Measurements from ENCODE around the gene SETBP1.
A peak's percentile ranks its signal among the peaks of the same experiment; 100 is the strongest.
"Not testable (repeated sequence)": the region's sequence is repeated elsewhere in the genome, so short reads cannot be mapped to it uniquely, and the experiment has no call there.

The SETBP1 gene

DNA sequence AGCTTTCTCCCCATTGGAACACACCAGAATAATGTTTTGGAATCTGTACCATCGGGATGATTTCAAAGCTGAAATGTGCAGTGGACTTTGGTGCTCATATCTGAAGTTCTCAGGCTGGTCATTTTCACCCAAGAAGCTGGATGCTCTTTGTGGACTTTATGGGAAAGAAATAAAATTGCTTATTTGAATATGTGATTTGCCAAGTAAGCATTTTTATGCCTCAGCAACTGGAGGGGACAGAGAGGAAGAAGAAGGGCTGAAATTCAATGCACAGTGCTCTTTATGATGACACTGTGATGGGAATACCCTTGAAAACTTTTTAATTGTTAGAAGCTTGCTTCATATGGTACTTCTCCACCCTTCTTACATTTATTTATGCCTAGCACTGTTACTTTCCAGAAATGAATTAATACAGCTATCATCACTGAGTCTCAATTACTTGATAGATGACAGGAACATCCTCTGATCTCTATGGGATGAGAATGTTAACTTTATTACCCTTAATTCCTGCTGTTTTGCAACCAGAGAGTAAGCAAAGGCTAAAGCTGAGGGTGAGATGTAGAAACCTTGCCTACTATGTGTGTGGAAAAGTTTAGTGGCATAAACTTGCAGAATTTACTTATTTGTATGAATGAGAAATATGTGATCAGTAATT lies 23.6 kb downstream of the SETBP1 start:
- DNase-seq (ENCODE audit: low read depth), result no peak

DNA sequence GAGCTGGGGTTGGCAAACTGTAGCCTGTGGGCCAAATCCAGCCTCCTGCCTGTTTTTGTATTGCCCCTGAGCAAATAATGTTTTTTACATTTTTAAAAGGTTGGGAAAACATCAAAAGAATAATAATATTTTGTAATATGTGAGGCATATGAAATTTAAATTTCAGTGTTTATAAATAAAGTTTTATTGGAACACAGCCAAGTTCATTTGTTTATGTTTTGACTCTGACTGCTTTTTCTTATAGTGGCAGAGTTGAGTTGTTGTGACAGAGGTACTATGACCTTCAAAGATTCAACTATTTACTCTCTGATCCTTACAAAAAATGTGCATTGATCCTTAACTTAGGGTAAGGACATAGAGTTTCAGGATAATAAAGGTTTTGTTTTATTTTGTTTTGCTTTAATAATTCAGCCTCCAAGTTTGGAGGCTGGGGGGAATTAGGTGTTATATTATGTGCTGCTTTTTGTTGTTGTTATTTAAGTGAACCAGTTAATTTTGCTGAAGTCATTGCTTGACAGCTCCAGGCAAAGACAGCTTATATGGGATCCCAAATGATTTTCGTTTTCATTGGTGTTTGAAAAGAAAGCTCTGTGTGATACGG lies 24.5 kb downstream of the SETBP1 start:
- DNase-seq (ENCODE audit: low read depth), result no peak

GRCh38 chr18:44708451-44709083 lies 27.9 kb downstream of the SETBP1 start:
- DNase-seq (ENCODE audit: low read depth), result no peak

GRCh38 chr18:44709307-44710126 lies 28.8 kb downstream of the SETBP1 start:
- no peak for DNase-seq (ENCODE audit: low read depth)

DNA sequence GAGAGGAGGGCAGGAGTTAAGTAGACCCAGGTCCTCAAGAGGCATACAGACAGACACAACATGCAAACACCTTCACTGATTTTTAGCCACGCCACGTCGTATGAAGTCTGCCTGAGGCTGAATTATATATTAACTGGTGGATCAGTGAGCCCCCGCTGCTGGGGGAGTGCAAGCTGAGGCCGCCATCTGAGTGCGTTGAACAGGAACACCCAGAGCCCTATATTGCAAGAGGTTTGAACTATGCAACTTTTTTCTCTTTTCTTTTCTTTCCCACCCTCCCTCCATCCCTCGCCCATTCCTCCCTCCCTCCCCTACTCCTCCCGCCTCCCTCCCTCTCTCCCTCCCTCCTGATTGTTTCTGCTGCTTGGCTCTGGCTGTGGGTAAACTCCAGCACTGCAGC lies 30.2 kb downstream of the SETBP1 start:
- no peak for DNase-seq (ENCODE audit: low read depth)

DNA sequence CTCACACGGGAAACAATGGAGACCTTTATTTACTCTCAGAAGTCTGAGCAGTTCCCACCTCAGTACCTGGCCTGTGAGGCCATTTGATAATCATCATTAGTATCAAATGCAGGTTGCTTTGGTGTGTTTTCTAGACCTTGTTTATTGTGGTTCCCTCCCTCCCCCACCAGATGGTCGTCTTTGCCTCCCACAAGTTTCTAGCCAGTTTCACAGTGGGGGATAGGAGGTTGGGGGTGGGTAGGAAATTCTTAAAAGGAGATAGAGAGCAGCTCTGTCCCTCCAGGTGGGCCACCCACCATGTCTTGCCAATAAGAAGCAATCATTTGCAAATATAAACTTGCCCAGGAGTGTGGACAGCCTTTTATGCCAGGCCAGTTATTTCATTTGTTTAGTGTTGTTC lies 31.3 kb downstream of the SETBP1 start:
- DNase-seq (ENCODE audit: low read depth), result no peak

- DNase-seq (ENCODE audit: low read depth), result no peak
These were observed 32.7 kb downstream of the SETBP1 start for GRCh38 chr18:44713435-44713834.

- no peak for DNase-seq (ENCODE audit: low read depth)
These were observed 33.7 kb downstream of the SETBP1 start for GRCh38 chr18:44714376-44714775.

DNA sequence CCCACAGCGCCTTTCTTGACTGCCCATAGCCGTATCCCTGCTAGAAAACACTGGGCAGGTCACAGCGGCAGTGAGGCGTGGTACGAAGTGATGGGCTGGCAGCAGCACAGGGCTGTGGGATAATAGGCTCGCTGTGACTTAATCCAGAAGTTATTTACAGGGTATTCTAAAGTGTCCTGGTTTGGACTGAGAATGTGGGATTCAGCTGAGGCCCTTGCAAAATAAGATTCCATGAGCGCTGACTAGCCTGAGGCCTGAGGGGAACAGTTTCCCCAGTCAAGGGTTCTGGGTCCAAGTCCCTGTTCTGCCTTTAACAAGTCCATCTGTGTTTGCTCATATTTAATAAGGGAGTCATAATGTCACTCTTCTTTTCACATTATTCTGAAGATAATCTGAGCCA lies 34.6 kb downstream of the SETBP1 start:
- no peak for DNase-seq (ENCODE audit: low read depth)

- no peak for DNase-seq (ENCODE audit: low read depth)
These were observed 35.2 kb downstream of the SETBP1 start for GRCh38 chr18:44715842-44716241.

- no peak for DNase-seq (ENCODE audit: low read depth)
These were observed 36.0 kb downstream of the SETBP1 start for GRCh38 chr18:44716697-44717163.

DNA sequence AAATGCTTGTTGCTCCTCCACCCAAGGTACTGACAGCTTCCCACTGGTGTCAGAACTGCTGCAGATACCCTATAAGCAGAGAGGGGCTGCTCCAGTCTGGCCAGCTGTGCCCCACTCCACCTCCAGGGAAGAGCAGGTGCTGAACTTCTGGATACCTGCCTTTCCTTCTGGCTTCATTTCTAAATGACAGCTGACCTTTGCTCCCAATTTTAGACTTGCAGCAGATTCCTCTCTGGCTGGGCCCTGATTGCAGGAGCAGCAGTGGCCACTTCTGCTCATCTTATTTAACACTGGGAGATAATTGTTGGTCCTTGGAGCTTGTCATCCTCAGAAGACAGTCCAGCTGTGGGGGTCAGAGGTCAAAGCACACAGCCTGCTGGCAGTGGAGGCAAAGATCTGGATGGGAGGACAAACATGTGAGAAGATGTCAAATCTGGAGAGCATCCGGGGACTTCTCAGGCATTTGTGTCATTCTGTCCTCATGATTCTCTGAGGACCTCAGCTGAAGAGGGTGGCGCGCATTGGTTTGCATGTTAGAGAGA lies 38.9 kb downstream of the SETBP1 start:
- no peak for DNase-seq (ENCODE audit: low read depth)

- not testable (repeated sequence) for DNase-seq (ENCODE audit: low read depth)
These were observed 41.1 kb downstream of the SETBP1 start for GRCh38 chr18:44721748-44722147.

GRCh38 chr18:44723411-44723810 lies 42.7 kb downstream of the SETBP1 start:
- no peak for DNase-seq (ENCODE audit: low read depth)

DNA sequence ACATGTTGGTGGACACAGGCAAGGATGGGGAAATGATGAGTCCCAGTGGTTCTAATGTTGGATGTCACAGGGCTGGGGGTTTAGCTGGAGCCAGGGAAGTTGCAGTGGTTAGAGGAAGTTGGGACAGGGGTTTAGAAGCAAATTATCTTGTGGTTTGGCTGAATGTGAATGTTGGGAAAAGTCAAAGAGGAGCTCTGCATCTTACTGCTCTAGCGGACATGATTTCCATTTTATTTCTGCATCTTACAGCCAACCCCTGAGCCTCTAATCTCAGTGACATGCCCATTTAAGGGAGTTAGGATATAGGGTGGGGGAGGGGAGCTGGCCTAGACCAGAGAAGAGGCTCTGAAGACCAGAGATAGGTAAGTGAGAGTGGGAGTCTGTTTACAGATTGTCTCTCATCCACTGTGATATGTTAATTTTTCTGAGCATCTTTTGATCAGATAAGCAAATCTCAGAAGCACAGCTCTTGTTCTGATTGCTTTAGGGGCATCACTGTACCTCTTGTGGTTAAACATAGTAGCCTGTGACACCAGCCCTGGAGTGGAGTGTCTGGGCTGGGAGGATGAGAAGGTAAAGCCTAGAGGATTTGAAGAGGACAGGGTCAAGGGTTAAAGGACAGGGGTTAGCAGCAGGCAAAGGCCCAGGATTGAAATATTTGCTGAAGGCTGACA lies 43.6 kb downstream of the SETBP1 start:
- DNase-seq (ENCODE audit: low read depth), result no peak

DNA sequence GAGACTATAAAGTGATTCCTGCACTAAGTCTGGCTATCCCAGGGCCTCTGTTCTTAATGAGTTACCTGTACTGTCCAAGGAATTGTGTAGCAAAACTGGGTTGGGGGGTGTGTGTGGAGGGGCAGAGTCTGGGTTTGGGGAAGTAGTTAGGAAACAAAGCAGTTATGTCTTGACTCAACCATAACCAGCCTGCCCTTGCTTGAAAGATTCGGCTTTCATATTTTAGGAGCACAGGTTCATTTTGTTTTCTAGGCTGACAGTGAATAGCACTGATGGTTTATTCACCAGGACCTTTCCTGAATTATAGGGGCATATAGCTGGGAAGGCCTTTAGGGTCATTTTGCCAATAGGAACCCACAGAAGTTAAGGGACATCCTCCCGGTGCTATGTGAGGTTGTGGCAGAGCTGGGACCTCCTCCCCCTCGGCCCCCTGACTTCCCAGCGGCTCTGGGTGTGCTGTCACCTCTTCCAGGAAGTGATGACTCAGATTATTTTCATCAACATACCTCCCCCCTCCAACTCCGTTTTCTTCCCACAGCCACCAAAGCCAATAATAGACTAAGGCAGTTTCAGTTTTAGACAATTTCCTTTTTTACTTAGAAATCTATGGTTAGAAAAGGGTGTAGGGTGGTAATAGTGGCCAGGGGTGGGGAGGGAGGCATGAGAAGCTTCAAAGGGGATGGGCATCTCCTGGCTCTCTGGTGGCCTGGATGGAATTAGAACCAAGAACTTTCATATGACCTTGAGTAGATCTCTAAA lies 44.8 kb downstream of the SETBP1 start:
- DNase-seq (ENCODE audit: low read depth), result peak; percentile 62

DNA sequence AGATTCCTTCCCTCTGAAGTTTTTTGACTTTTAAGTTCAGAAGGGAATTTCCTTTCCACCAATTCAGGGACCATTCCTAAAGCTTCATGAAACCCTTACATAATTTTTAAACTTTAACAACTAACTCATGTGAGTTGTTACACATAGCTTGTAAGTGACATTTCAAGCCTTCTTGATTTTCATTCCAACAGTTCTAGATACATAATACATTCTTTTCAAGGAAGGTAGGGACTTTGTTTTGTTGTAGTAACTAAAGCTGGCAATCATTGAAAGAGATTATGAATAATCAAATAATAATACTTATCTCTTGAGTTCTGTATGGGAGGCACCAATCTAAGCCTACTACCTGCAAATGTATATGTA lies 45.4 kb downstream of the SETBP1 start:
- no peak for DNase-seq (ENCODE audit: low read depth)

GRCh38 chr18:44727291-44727690 lies 46.6 kb downstream of the SETBP1 start:
- DNase-seq (ENCODE audit: low read depth), result no peak

DNA sequence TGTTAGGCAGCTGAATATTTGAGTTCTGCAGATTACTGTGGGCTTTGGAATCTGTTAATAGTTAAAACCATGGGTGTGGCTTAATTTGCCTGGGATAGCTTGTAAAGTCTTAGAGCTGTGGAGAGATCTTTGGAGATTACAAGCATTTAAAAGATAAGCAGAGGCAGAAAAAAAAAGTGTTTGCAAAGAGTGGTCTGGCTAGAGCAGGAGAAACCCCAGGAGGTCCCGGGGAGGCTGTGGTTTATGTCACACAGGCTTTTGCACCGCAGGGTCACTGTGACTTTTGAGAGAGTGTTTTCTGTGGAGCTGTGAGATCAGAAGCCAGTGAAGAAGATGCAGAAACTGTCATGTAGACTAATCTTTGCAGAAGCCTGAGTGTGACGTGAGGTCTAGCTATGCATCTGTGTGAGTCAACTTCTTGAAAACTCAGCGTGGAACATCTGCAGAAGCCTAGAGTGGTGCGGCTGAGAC lies 49.0 kb downstream of the SETBP1 start:
- no peak for DNase-seq (ENCODE audit: low read depth)

DNA sequence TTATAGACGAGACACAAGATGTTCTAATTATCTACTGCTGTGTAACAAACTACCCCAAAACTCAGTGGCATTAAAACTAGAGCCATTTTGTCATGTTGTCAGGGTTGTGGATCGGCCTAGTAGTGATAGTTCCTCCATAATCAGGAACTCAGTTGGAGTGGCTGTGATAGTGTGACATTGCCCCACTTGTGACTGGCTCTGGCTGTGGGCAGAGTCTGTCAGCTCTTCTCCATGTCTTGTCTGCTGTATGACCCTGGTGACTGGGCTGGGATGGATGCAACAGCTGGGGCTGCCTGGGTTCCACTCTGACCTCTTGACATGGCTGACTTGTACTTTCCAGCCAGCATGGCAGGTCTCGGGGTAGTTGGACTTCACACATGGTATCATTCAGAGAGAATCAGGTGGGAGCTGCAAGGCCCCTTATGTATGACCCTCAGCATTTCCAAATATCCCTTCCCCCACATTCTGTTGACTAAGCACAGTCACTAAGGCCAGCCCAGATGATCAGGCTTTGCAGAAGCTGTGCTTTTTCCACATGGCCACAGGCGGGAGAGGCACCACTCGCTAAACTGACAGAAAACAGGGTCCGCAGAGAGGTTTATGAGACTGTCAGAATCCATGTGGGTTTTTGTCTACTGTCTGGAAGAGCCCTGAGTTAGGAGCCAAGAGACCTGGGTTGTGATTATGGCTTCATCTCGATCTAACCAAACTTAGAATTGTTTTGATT lies 50.3 kb downstream of the SETBP1 start:
- DNase-seq (ENCODE audit: low read depth), result no peak
